Heart right ventricle (tissue), 16 donors: Measurements from ENCODE around the gene GXYLT1. TPM values are rescaled to one million over a fixed set of nuclear protein-coding genes. Genes with fewer than 3 reads are reported as not detected.

ENCODE experiments used
- ATAC-seq, 8 donors: fragments of 200-7000 bp; cut with Tn5 transposase; one replicate each; pipeline ENCODE4 v1.9.1; 2020; ENCODE audit warnings: mild to moderate bottlenecking in 8 of 8, moderate library complexity in 8 of 8, moderate number of reproducible peaks in 1 of 8
- DNase-seq, 2 donors: peaks; one replicate each; pipeline ENCODE4 v3.0.0-alpha.2; 2020
- H3K27ac ChIP-seq, 10 donors: fragments of 200-600 bp; sonication (generic) in 2 of 10; one replicate each; pipeline versions ENCODE4 v1.5.0 to v1.8.0; 2020 to 2022; ENCODE audit warnings: mild to moderate bottlenecking in 3 of 10
- H3K27me3 ChIP-seq, 7 donors: fragments of 200-600 bp; one replicate each; pipeline ENCODE4 v1.8.0; 2021 to 2022; ENCODE audit warnings: mild to moderate bottlenecking in 2 of 7
- H3K36me3 ChIP-seq, 9 donors: fragments of 200-600 bp; sonication (generic) in 1 of 9; one replicate each; pipeline versions ENCODE4 v1.5.0 to v1.8.0; 2020 to 2022; ENCODE audit warnings: mild to moderate bottlenecking in 2 of 9
- H3K4me1 ChIP-seq, 9 donors: fragments of 200-600 bp; sonication (generic) in 1 of 9; one replicate each; pipeline versions ENCODE4 v1.5.0 to v1.8.0; 2020 to 2022; ENCODE audit warnings: mild to moderate bottlenecking in 4 of 9
- H3K4me3 ChIP-seq, 10 donors: fragments of 200-600 bp; sonication (generic) in 2 of 10; one replicate each; pipeline versions ENCODE4 v1.5.0 to v1.8.0; 2020 to 2022; ENCODE audit warnings: mild to moderate bottlenecking in 7 of 10, moderate library complexity in 2 of 10
- H3K9me3 ChIP-seq, 11 donors: fragments of 200-600 bp in 10 of 11; sonication (generic) in 2 of 11; one replicate each; pipeline versions ENCODE4 v1.5.0 to v1.8.0; 2013 to 2022; ENCODE audit warnings: mild to moderate bottlenecking in 2 of 11, control low read depth in 1 of 11, moderate library complexity in 1 of 11
- WGBS, 2 donors: extraction: QIAGEN DNeasy Blood & Tissue Kit; methylation state at CpG; one replicate each; pipeline ENCODE4 v1.1.7; 2013; ENCODE audit warnings: inconsistent platforms in 1 of 2; 5-methylcytosine and 5-hydroxymethylcytosine counted together
- intact Hi-C, 10 donors: fragments of 100-400 bp; cut with DNase I; formaldehyde crosslinking; loops; one replicate each; pipeline versions ENCODE4 v1.11.1 to v1.14.2; 2022
- polyA plus RNA-seq, 2 donors: library from polyadenylated mRNA; stranded (reverse); fragments of 200-250 nt; gene quantifications; one replicate each; pipeline ENCODE4 v1.2.3, GENCODE V29; 2013
- total RNA-seq, 10 donors: library from RNA; stranded (reverse); fragmentation: NEBNext Ultra II Directional in 3 of 10; extraction: Animal tissue kit (Norgen Biotek cat#: 25700) in 3 of 10; gene quantifications; one replicate each; pipeline versions ENCODE4 v1.2.1 to v1.2.4, GENCODE V29; 2021 to 2023
- TF ChIP-seq, protein P1 (sequence below), 9 donors: fragments of 200-600 bp; sonication (generic) in 2 of 9; IDR thresholded peaks; one replicate each; pipeline versions ENCODE4 v1.5.0 to v1.8.0; 2021 to 2022; ENCODE audit warnings: antibody characterized with exemption in 9 of 9, mild to moderate bottlenecking in 5 of 9, moderate library complexity in 1 of 9
- donor health status: Arrhythmogenic right ventricular cardiomyopathy.
- donor health status: ischemic (EF 13 %, LVEDD 7.1; RV severe dilation, severe dysfunction).
- donor health status: healthy with polysubstance abuse.
- donor health status: DM: no; HTN: yes; CAD: no.
- donor health status: DM: no; HTN: no; CAD: no.
- donor health status: ischemic (EF 25% LVEDD 6.9; RV normal size, moderate dysfunction).
- donor health status: ischemic (EF 25% LVEDD 5.7; RV mildly dilated, moderate dysfunction).
- donor health status: healthy.
- donor health status: DM: yes; HTN: yes; CAD: no.
- donor health status: Ischemic cardiomyopathy.
- donor health status: ischemic (EF 35%, LVEDD 5.7; RV mildly dilated, moderate dysfunction).
- donor health status: nonischemic (EF 11% LVEDD 7.7; RV severe dilation, severe dysfunction).
- donor health status: DM: yes; HTN: yes; CAD: no.
- donor health status: PGD.
- donor health status: ischemic (EF 29% LVEDD 5.4; RV normal size, mild dysfunction).
- donor health status: nonischemic (EF 23%, LVEDD 6.1; RV moderate dilation, normal function).

GXYLT1 gene
- total and polyA plus RNA-seq, 12 donors: 1.7 to 7.8 (median 5.3) TPM

DNA sequence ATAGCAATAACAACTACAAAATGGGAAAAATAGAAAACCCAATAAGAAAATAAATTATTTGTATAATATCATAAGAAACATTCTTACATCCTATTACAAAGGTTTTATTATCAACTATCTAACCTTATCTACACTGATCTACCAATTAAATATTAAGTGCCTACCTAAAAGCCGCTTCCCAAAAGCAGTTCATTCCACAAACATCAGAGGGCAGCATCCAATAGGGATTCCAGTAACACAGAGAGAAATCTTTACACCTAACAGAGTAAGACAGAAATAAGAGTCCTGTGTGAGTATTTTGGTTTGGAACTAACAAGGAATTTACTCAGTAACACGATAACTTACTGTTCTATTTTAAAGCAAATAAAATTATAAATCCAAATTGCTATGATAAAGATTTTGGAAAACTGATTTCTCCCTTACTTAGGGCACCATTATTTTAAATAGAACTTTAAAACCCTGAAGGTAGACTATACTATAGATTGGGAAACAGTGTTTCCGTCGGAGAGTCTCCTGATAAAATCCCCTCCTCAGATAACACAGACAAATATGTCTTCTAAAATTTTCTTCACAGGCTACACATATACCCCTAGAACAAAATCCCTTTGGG is 15.0 kb downstream of the GXYLT1 start:
- H3K4me1 ChIP-seq: peaks cover 4 to 32% (median 20%) of the 10 kb centered on the region in 9 donors
- H3K4me3 ChIP-seq: no peak overlapping the region
- no peaks in the 10 kb centered on the region for H3K27me3 ChIP-seq
- ATAC-seq (peak; percentile 54 to 84 (median 75)), DNase-seq (peak in 1 of 2 donors; percentile 45)
- H3K9me3 ChIP-seq: no peaks in the 10 kb centered on the region
- H3K27ac ChIP-seq: no peak overlapping the region
- no peaks in the 10 kb centered on the region for H3K36me3 ChIP-seq
- intact Hi-C loops: loop anchor here in 8 of 10 donors (1.0 to 10.0 kb wide), 15 partner anchors 195 to 1215 kb away; partner anchors contain the start of genes PPHLN1 (in 1 of the 8) and ZCRB1 (in 1 of the 8)
- WGBS, 2 donors: 22 to 29% methylated on average over 4 of the region's 4 CpGs
- TF ChIP-seq, protein P1, sequence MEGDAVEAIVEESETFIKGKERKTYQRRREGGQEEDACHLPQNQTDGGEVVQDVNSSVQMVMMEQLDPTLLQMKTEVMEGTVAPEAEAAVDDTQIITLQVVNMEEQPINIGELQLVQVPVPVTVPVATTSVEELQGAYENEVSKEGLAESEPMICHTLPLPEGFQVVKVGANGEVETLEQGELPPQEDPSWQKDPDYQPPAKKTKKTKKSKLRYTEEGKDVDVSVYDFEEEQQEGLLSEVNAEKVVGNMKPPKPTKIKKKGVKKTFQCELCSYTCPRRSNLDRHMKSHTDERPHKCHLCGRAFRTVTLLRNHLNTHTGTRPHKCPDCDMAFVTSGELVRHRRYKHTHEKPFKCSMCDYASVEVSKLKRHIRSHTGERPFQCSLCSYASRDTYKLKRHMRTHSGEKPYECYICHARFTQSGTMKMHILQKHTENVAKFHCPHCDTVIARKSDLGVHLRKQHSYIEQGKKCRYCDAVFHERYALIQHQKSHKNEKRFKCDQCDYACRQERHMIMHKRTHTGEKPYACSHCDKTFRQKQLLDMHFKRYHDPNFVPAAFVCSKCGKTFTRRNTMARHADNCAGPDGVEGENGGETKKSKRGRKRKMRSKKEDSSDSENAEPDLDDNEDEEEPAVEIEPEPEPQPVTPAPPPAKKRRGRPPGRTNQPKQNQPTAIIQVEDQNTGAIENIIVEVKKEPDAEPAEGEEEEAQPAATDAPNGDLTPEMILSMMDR (IDR thresholded peaks at IDR 0.05): peak; percentile 69 to 93 (median 83)

DNA sequence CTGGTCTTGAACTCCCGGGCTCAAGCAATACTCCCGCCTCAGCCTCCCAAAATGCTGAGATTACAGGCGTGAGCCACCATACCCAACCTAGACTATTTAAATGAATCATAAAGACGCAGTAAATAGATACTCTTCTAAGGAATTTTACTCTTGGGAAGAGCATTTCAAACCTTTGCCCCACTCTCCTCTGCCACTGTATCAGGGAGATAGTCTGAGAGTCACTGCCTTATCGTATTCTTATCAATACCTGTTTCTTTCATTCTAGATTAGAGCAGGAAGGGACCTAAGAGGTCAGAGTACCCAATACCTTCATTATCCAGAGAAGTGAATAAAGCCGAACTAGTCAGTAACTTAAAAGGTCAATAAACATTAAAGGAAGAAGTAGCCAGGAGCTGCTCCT is 15.8 kb downstream of the GXYLT1 start:
- H3K9me3 ChIP-seq: no peaks in the 10 kb centered on the region
- no peak overlapping the region for H3K4me3 ChIP-seq
- intact Hi-C loops: loop anchor here in 8 of 10 donors (1.0 to 10.0 kb wide), 12 partner anchors 198 to 1216 kb away; partner anchors contain the start of genes PPHLN1 (in 1 of the 8) and ZCRB1 (in 1 of the 8)
- no peak for DNase-seq
- WGBS, 2 donors: 90 to 92% methylated on average over 6 of the region's 6 CpGs
- peaks cover 4 to 35% (median 24%) of the 10 kb centered on the region in 9 donors for H3K4me1 ChIP-seq
- H3K27ac ChIP-seq: no peak overlapping the region
- no peak for ATAC-seq
- TF ChIP-seq, protein P1 (IDR thresholded peaks at IDR 0.05): no peak
- no peaks in the 10 kb centered on the region for H3K36me3 ChIP-seq
- no peaks in the 10 kb centered on the region for H3K27me3 ChIP-seq

DNA sequence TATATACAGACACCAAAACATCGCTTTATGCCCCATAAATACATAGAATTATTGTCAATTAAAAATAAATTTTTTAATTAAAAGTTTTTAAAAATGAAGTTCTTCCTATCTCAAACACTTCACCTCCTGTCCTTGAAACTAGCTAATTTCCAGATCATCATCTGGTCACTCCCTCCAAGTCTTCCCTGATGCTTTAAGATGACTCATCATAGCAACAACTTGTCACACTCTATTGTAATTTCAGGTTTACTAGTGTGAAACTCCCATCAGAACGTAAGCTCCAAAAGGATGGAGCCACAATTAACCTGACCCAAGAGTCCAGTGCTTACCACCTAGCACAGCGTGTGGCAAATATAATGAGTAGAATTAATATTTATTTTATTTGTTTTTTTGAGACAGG is 16.3 kb downstream of the GXYLT1 start:
- Histone ChIP-seq H3K36me3 (no peaks in the 10 kb centered on the region), H3K9me3 (no peaks in the 10 kb centered on the region), H3K4me3 (no peak overlapping the region), H3K27me3 (no peaks in the 10 kb centered on the region), H3K4me1 (peaks cover 4 to 35% (median 24%) of the 10 kb centered on the region in 9 donors), H3K27ac (no peak overlapping the region)
- 82 to 88% methylated on average over 3 of the region's 3 CpGs for WGBS, 2 donors
- no peak for DNase-seq
- intact Hi-C loops: loop anchor here in 7 of 10 donors (2.0 to 10.0 kb wide), 10 partner anchors 199 to 1216 kb away; partner anchors contain the start of genes PPHLN1 (in 1 of the 7) and ZCRB1 (in 1 of the 7)
- TF ChIP-seq, protein P1 (IDR thresholded peaks at IDR 0.05): no peak
- no peak for ATAC-seq

DNA sequence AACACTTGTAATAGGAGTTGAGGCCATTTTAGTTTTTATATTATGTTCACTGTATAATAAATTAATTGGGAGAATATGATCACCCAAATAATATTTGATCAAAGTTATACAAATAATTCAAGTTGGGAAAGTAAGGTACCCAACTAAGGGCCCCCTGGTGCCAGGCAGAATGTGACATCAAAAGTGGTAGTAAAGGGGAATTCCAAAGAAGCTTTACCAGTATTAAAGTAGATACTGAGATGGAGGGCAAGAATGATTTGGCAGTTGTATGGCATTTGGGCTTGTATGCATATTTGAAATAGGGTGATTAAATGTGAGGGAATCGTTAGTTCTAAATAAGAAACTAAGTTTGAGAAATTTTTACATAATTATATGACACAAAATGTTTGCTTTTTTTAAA is 17.7 kb downstream of the GXYLT1 start:
- H3K27me3 ChIP-seq: no peaks in the 10 kb centered on the region
- no peaks in the 10 kb centered on the region for H3K9me3 ChIP-seq
- TF ChIP-seq, protein P1 (IDR thresholded peaks at IDR 0.05): no peak
- WGBS, 2 donors: 92 to 95% methylated on average over 1 of the region's 1 CpG
- intact Hi-C loops: loop anchor here in 7 of 10 donors (5.0 to 10.0 kb wide), 8 partner anchors 200 to 1218 kb away; partner anchors contain the start of genes PPHLN1 (in 1 of the 7) and ZCRB1 (in 1 of the 7)
- no peak overlapping the region for H3K4me3 ChIP-seq
- DNase-seq (no peak), ATAC-seq (no peak)
- peaks cover 4 to 35% (median 24%) of the 10 kb centered on the region in 9 donors for H3K4me1 ChIP-seq
- H3K36me3 ChIP-seq: no peaks in the 10 kb centered on the region
- no peak overlapping the region for H3K27ac ChIP-seq
